HL-60 (cell line): ENCODE results near the gene THPO.

ENCODE experiments used
- DNase-seq, 2 experiments: peaks; one replicate each; pipeline ENCODE4 v3.0.0-alpha.2; 2010 to 2020; ENCODE audit warnings: low read depth in 1 of 2, low spot score in 1 of 2
- H3K27ac ChIP-seq: fragments of 250-450 bp; sonication (Bioruptor Pico); replicated peaks from 2 replicates; pipeline ENCODE4 v1.5.1; 2020; ENCODE audit warnings: mild to moderate bottlenecking, moderate library complexity
- H3K27me3 ChIP-seq: fragments of 250-450 bp; sonication (Bioruptor Pico); 2 replicates; pipeline ENCODE4 v1.5.1; 2021; ENCODE audit warnings: mild to moderate bottlenecking, moderate library complexity; ENCODE audit not compliant: insufficient read depth, poor library complexity, severe bottlenecking
- H3K4me3 ChIP-seq: replicated peaks from 2 replicates; pipeline ENCODE4 v1.5.1; 2011; ENCODE audit warnings: mild to moderate bottlenecking, control low read depth, low read length; ENCODE audit not compliant: insufficient read depth
- GABPA ChIP-seq: IDR thresholded peaks from 2 replicates; pipeline ENCODE4 v1.6.1; 2012; ENCODE audit warnings: low read depth
- POLR2AphosphoS5 ChIP-seq: IDR thresholded peaks from 2 replicates; pipeline ENCODE4 v1.6.1; 2012; ENCODE audit warnings: low read depth
- SPI1 ChIP-seq: IDR thresholded peaks from 2 replicates; pipeline ENCODE4 v1.6.1; 2012; ENCODE audit warnings: low read depth, mild to moderate bottlenecking, borderline replicate concordance
- TF ChIP-seq, protein P1 (sequence below): IDR thresholded peaks from 2 replicates; pipeline ENCODE4 v1.6.1; 2012; ENCODE audit warnings: low read depth; ENCODE audit not compliant: insufficient replicate concordance
- TF ChIP-seq, protein P2 (sequence below): IDR thresholded peaks from one replicate; pipeline ENCODE4 v1.5.1; 2011; ENCODE audit warnings: low read length, control low read depth, inconsistent platforms; ENCODE audit not compliant: insufficient read depth

Gene THPO

DNA sequence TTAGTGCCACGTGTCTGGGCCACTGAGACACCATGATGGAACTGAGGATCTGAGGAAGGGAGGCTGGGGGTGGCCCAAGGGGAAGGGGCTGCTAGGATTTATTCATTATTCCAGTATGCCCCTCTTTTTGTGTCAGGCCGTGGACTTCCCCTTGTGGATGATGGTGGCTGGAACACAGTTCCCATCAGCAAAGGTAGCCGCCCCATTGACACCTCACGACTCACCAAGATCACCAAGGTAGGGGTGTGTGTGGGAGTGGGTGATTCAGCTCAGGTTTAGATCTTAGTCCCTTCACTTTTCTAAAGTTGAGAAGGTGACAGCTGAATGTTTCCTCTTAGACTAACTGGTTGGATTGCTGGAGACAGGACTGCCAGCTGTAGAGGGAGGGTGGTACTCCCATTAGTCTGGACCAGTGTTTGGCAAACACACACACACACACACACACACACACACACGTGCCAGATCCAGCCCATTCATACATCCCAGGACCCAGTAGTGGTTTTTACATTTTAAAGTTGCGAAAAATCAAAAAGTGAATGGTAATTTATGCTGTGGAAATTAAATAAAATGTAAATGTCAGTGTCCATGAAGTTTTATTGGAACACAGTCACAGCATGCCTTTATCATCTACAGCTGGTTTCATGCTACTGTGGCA, 52.2 kb downstream of the THPO start:
- no peak overlapping the region for H3K4me3 ChIP-seq
- TF ChIP-seq, protein P1, sequence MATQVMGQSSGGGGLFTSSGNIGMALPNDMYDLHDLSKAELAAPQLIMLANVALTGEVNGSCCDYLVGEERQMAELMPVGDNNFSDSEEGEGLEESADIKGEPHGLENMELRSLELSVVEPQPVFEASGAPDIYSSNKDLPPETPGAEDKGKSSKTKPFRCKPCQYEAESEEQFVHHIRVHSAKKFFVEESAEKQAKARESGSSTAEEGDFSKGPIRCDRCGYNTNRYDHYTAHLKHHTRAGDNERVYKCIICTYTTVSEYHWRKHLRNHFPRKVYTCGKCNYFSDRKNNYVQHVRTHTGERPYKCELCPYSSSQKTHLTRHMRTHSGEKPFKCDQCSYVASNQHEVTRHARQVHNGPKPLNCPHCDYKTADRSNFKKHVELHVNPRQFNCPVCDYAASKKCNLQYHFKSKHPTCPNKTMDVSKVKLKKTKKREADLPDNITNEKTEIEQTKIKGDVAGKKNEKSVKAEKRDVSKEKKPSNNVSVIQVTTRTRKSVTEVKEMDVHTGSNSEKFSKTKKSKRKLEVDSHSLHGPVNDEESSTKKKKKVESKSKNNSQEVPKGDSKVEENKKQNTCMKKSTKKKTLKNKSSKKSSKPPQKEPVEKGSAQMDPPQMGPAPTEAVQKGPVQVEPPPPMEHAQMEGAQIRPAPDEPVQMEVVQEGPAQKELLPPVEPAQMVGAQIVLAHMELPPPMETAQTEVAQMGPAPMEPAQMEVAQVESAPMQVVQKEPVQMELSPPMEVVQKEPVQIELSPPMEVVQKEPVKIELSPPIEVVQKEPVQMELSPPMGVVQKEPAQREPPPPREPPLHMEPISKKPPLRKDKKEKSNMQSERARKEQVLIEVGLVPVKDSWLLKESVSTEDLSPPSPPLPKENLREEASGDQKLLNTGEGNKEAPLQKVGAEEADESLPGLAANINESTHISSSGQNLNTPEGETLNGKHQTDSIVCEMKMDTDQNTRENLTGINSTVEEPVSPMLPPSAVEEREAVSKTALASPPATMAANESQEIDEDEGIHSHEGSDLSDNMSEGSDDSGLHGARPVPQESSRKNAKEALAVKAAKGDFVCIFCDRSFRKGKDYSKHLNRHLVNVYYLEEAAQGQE, result no peak
- TF ChIP-seq GABPA (no peak), SPI1 (no peak)
- TF ChIP-seq, protein P2, sequence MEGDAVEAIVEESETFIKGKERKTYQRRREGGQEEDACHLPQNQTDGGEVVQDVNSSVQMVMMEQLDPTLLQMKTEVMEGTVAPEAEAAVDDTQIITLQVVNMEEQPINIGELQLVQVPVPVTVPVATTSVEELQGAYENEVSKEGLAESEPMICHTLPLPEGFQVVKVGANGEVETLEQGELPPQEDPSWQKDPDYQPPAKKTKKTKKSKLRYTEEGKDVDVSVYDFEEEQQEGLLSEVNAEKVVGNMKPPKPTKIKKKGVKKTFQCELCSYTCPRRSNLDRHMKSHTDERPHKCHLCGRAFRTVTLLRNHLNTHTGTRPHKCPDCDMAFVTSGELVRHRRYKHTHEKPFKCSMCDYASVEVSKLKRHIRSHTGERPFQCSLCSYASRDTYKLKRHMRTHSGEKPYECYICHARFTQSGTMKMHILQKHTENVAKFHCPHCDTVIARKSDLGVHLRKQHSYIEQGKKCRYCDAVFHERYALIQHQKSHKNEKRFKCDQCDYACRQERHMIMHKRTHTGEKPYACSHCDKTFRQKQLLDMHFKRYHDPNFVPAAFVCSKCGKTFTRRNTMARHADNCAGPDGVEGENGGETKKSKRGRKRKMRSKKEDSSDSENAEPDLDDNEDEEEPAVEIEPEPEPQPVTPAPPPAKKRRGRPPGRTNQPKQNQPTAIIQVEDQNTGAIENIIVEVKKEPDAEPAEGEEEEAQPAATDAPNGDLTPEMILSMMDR, result no peak
- H3K27me3 ChIP-seq, result no peaks in the 10 kb centered on the region
- H3K27ac ChIP-seq, result no peak overlapping the region
- DNase-seq, result no peak

DNA sequence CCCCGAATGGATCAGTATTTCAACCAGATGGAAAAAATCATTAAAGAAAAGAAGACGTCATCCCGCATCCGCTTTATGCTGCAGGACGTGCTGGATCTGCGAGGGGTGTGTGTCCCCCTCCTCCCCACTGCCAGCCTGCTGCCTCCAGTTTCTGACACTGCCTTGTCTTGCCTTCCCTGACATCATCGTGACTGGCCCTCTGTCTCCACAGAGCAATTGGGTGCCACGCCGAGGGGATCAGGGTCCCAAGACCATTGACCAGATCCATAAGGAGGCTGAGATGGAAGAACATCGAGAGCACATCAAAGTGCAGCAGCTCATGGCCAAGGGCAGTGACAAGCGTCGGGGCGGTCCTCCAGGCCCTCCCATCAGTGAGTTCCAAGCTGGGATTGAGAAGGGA, 52.7 kb downstream of the THPO start:
- Histone ChIP-seq H3K27me3 (no peaks in the 10 kb centered on the region), H3K27ac (no peak overlapping the region), H3K4me3 (no peak overlapping the region)
- DNase-seq, result no peak
- TF ChIP-seq GABPA (no peak), POLR2AphosphoS5 (no peak; the same call in 1 of the 2 replicates), SPI1 (no peak)
- TF ChIP-seq, protein P2, result no peak
- TF ChIP-seq, protein P1, result no peak

DNA sequence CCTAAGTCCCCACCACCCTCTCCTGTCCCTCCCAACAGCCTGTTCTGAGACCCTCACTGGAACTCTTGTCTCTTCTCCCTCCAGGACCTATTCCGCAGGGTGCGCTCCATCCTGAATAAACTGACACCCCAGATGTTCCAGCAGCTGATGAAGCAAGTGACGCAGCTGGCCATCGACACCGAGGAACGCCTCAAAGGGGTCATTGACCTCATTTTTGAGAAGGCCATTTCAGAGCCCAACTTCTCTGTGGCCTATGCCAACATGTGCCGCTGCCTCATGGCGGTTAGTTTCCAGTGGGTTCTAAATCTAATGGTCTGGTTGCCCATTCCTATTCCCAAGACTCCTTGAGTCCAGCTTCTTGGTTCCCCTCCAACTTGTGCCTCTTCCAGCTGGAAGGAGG, 54.3 kb downstream of the THPO start:
- TF ChIP-seq, protein P1, result no peak
- no peak for TF ChIP-seq GABPA
- TF ChIP-seq SPI1, result no peak
- no peak for TF ChIP-seq POLR2AphosphoS5
- TF ChIP-seq, protein P2, result no peak
- no peak overlapping the region for H3K4me3 ChIP-seq
- no peaks in the 10 kb centered on the region for H3K27me3 ChIP-seq
- H3K27ac ChIP-seq, result no peak overlapping the region
- no peak for DNase-seq
